Ovary (tissue), 9 donors: Measurements from ENCODE around the gene DYRK1B. TPM values are rescaled to one million over a fixed set of nuclear protein-coding genes. Genes with fewer than 3 reads are reported as not detected.

Source experiments
- DNase-seq, 5 donors: peaks; one replicate each; pipeline ENCODE4 v3.0.0-alpha.2; 2019 to 2020
- H3K27ac ChIP-seq, 2 donors: fragments of 200-600 bp; one replicate each; pipeline versions ENCODE4 v1.5.1 to v1.8.0; 2019 to 2022
- H3K27me3 ChIP-seq: fragments of 200-600 bp; one replicate; pipeline ENCODE4 v1.8.0; 2022
- H3K36me3 ChIP-seq: fragments of 200-600 bp; sonication (generic); one replicate; pipeline ENCODE4 v1.5.1; 2019
- H3K4me1 ChIP-seq: one replicate; pipeline ENCODE4 v1.8.1; 2013; ENCODE audit warnings: mild to moderate bottlenecking, moderate library complexity; ENCODE audit not compliant: insufficient read depth
- H3K4me3 ChIP-seq: fragments of 200-600 bp; sonication (generic); one replicate; pipeline ENCODE4 v1.5.1; 2017
- H3K9me3 ChIP-seq, 2 donors: fragments of 200-600 bp in 1 of 2; sonication (generic) in 1 of 2; one replicate each; pipeline versions ENCODE4 v1.5.1 to v1.8.1; 2013 to 2019; ENCODE audit warnings: mild to moderate bottlenecking in 1 of 2, moderate library complexity in 1 of 2
- CTCF ChIP-seq, 3 donors: fragments of 450-650 bp in 2 of 3; fragments of 200-600 bp in 1 of 3; IDR thresholded peaks; one replicate each; pipeline versions ENCODE4 v1.5.1 to v1.8.0; 2016 to 2022; ENCODE audit warnings: antibody characterized with exemption in 3 of 3, mild to moderate bottlenecking in 1 of 3
- EP300 ChIP-seq: sonication (generic); formaldehyde crosslinking; IDR thresholded peaks from one replicate; pipeline ENCODE4 v1.6.1; 2017; ENCODE audit warnings: antibody characterized with exemption
- POLR2A ChIP-seq: fragments of 450-650 bp; IDR thresholded peaks from one replicate; pipeline ENCODE4 v1.6.1; 2017; ENCODE audit warnings: antibody characterized with exemption, mild to moderate bottlenecking, moderate library complexity
- WGBS, 3 donors: extraction: QIAGEN DNeasy Blood & Tissue Kit in 1 of 3; methylation state at CpG; one replicate each; pipeline versions ENCODE4 v1.1.5 to v1.1.7; 2013 to 2017; 5-methylcytosine and 5-hydroxymethylcytosine counted together
- intact Hi-C, 4 donors: fragments of 100-400 bp; cut with DNase I; formaldehyde crosslinking; loops; one replicate each; pipeline versions ENCODE4 v1.11.0 to v1.15.1; 2022 to 2023
- polyA plus RNA-seq, 2 donors: library from polyadenylated mRNA; stranded (reverse); fragments of 200-250 nt in 1 of 2; fragments of 350-450 nt in 1 of 2; fragmentation: Illumina TruSeq in 1 of 2; extraction: RNeasy Lipid Tissue Mini Kit (QIAGEN cat#74804) in 1 of 2; gene quantifications; one replicate each; pipeline ENCODE4 v1.2.3, GENCODE V29; 2013 to 2014
- total RNA-seq, 7 donors: library from RNA; depleted of rRNA in 2 of 7; stranded (reverse); fragments of >200 nt in 2 of 7; fragmentation: NEBNext Ultra II Directional in 3 of 7; extraction: Animal tissue kit (Norgen Biotek cat#: 25700) in 3 of 7; gene quantifications; one replicate each; pipeline versions ENCODE4 v1.1.0 to v1.2.4, GENCODE V29; 2016 to 2023
- donor health status: DM: no; HTN: no; CAD: no; lungs with moderate emphysema.
- donor health status: DM: no; HTN: no; CAD: no.
- donor health status: Bipolar disorder and iron deficiency.
- donor health status: DM: yes; HTN: yes; CAD: no.
- donor health status: DM: no; HTN: no; CAD: no.
- donor health status: DM: yes; HTN: yes; CAD: no.

Gene DYRK1B
- total and polyA plus RNA-seq, 9 donors = 10.1 to 31.0 (median 16.2) TPM

GRCh38 chr19:39845172-39845571, 11.2 kb upstream of the DYRK1B start:
- TF ChIP-seq CTCF (IDR thresholded peaks at IDR 0.05) = no peak
- no peak for TF ChIP-seq EP300
- no peak for TF ChIP-seq POLR2A
- Histone ChIP-seq H3K4me3 (peak overlapping the region; percentile 87), H3K27ac (peak overlapping the region in 1 of 2 donors; percentile 13), H3K27me3 (no peaks in the 10 kb centered on the region), H3K9me3 (no peaks in the 10 kb centered on the region), H3K36me3 (no peaks in the 10 kb centered on the region), H3K4me1 (peaks cover 5% of the 10 kb centered on the region)
- no peak for DNase-seq
- WGBS, 3 donors = 13 to 29% (median 23%) methylated on average over 5 of the region's 5 CpGs
- intact Hi-C loops = loop anchor here in 2 of 4 donors (10.0 kb wide), 1 partner anchor 290 kb away; no protein-coding TSS in a partner anchor

GRCh38 chr19:39843919-39844793, 10.2 kb upstream of the DYRK1B start:
- 25 to 49% (median 38%) methylated on average over 4 of the region's 4 CpGs for WGBS, 3 donors
- intact Hi-C loops = loop anchor here in 2 of 4 donors (10.0 kb wide), 1 partner anchor 289 kb away; no protein-coding TSS in a partner anchor
- no peak for TF ChIP-seq EP300
- peak in 2 of 3 donors; percentile 36 to 40 for TF ChIP-seq CTCF (IDR thresholded peaks at IDR 0.05)
- TF ChIP-seq POLR2A = no peak

GRCh38 chr19:39842693-39843435, 8.9 kb upstream of the DYRK1B start:
- peak overlapping the region in 1 of 2 donors; percentile 25 for H3K27ac ChIP-seq
- no peak for DNase-seq
- H3K4me1 ChIP-seq = peaks cover 5% of the 10 kb centered on the region
- no peak overlapping the region for H3K4me3 ChIP-seq
- H3K9me3 ChIP-seq = no peaks in the 10 kb centered on the region
- TF ChIP-seq CTCF (IDR thresholded peaks at IDR 0.05) (peak in 1 of 3 donors; percentile 1), POLR2A (no peak)
- no peaks in the 10 kb centered on the region for H3K36me3 ChIP-seq
- intact Hi-C loops = loop anchor here in 2 of 4 donors (10.0 kb wide), 1 partner anchor 288 kb away; no protein-coding TSS in a partner anchor
- H3K27me3 ChIP-seq = no peaks in the 10 kb centered on the region
- WGBS, 3 donors = 69 to 77% (median 74%) methylated on average over 7 of the region's 7 CpGs

More at GRCh38 chr19:39843919-39844793, 10.2 kb upstream of the DYRK1B start:
- no peaks in the 10 kb centered on the region for H3K27me3 ChIP-seq
- no peaks in the 10 kb centered on the region for H3K36me3 ChIP-seq
- peaks cover 5% of the 10 kb centered on the region for H3K4me1 ChIP-seq
- no peak overlapping the region for H3K27ac ChIP-seq
- no peak for DNase-seq
- H3K9me3 ChIP-seq = no peaks in the 10 kb centered on the region
- H3K4me3 ChIP-seq = no peak overlapping the region

- Histone ChIP-seq H3K27me3 (no peaks in the 10 kb centered on the region), H3K27ac (no peak overlapping the region), H3K4me3 (no peak overlapping the region), H3K4me1 (peaks cover 4% of the 10 kb centered on the region), H3K36me3 (no peaks in the 10 kb centered on the region), H3K9me3 (no peaks in the 10 kb centered on the region)
- WGBS, 3 donors = 92 to 96% (median 96%) methylated on average over 4 of the region's 4 CpGs
- no peak for DNase-seq
- intact Hi-C loops = loop anchor here in 2 of 4 donors (10.0 kb wide), 1 partner anchor 286 kb away; no protein-coding TSS in a partner anchor
- TF ChIP-seq POLR2A (no peak), EP300 (no peak), CTCF (IDR thresholded peaks at IDR 0.05) (no peak)
Observed at GRCh38 chr19:39841041-39841440, 7.1 kb upstream of the DYRK1B start.
